GM13976 (cell line): ENCODE results near the gene MSN.

ENCODE experiments used
- DNase-seq: peaks from one replicate; pipeline ENCODE4 v3.0.0; 2012; ENCODE audit warnings: low spot score
- CTCF ChIP-seq: IDR thresholded peaks from 2 replicates; pipeline ENCODE4 v1.5.1; 2012; ENCODE audit warnings: borderline replicate concordance, mild to moderate bottlenecking; ENCODE audit not compliant: insufficient read depth; ENCODE audit errors: extremely low read depth, missing control alignments, control extremely low read depth
- in situ Hi-C: fragments of 300-500 bp; cut with MboI; formaldehyde crosslinking; loops from one replicate; pipeline ENCODE4 v1.12.0; 2022; ENCODE audit warnings: low sequenced_read_pairs, mixed read lengths, inconsistent platforms; ENCODE audit not compliant: unreplicated experiment

MSN gene

GRCh38 chrX:65772842-65773241 is 105.4 kb downstream of the MSN start:
- in situ Hi-C loops = no loop called here
- TF ChIP-seq CTCF = no peak
- DNase-seq = no peak

- no peak for TF ChIP-seq CTCF
- in situ Hi-C loops = no loop called here
Observed at GRCh38 chrX:65781845-65782244, 114.4 kb downstream of the MSN start.

GRCh38 chrX:65783746-65784145 is 116.3 kb downstream of the MSN start:
- in situ Hi-C loops = no loop called here
- no peak for DNase-seq
- TF ChIP-seq CTCF = no peak

More at GRCh38 chrX:65781845-65782244, 114.4 kb downstream of the MSN start:
- DNase-seq = no peak
